Measurements from ENCODE around the gene ZER1.
A peak's percentile ranks its signal among the peaks of the same experiment; 100 is the strongest.
"Not testable (repeated sequence)": the region's sequence is repeated elsewhere in the genome, so short reads cannot be mapped to it uniquely, and the experiment has no call there.

ZER1 gene

GRCh38 chr9:128713941-128714573 lies 57.7 kb downstream of the ZER1 start:
- DNase-seq = no peak

- no peak for DNase-seq
These were observed 58.3 kb downstream of the ZER1 start for GRCh38 chr9:128713411-128713780.

- DNase-seq = no peak
These were observed 59.0 kb downstream of the ZER1 start for GRCh38 chr9:128712451-128713410.

- DNase-seq = no peak
These were observed 64.3 kb downstream of the ZER1 start for GRCh38 chr9:128707446-128707845.

GRCh38 chr9:128706671-128707381 lies 64.9 kb downstream of the ZER1 start:
- DNase-seq = no peak

GRCh38 chr9:128706045-128706444 lies 65.7 kb downstream of the ZER1 start:
- DNase-seq = no peak

- no peak for DNase-seq
These were observed 66.4 kb downstream of the ZER1 start for GRCh38 chr9:128705051-128705965.

- DNase-seq = no peak
These were observed 67.4 kb downstream of the ZER1 start for GRCh38 chr9:128704356-128704670.

GRCh38 chr9:128703616-128704355 lies 67.9 kb downstream of the ZER1 start:
- no peak for DNase-seq

- DNase-seq = peak; percentile 15
These were observed 68.6 kb downstream of the ZER1 start for GRCh38 chr9:128702949-128703615.

- DNase-seq = peak; percentile 88
These were observed 69.2 kb downstream of the ZER1 start, which contains the start of gene PKN3 for GRCh38 chr9:128702445-128702948. PKN3 (plus strand) TSS chr9:128702503; CDS start chr9:128702916, 413 bp downstream.

- DNase-seq = no peak
These were observed 70.4 kb downstream of the ZER1 start for GRCh38 chr9:128701227-128701854.

- DNase-seq = not testable (repeated sequence)
These were observed 72.5 kb downstream of the ZER1 start for GRCh38 chr9:128699096-128699795.

- DNase-seq = no peak
These were observed 74.6 kb downstream of the ZER1 start for GRCh38 chr9:128696923-128697707.

- no peak for DNase-seq
These were observed 77.4 kb downstream of the ZER1 start for GRCh38 chr9:128694344-128694743.

GRCh38 chr9:128693738-128694137 lies 78.0 kb downstream of the ZER1 start:
- DNase-seq = not testable (repeated sequence)

- DNase-seq = no peak
These were observed 81.1 kb downstream of the ZER1 start for GRCh38 chr9:128690684-128691034.

GRCh38 chr9:128689820-128690683 lies 81.7 kb downstream of the ZER1 start:
- peak; percentile 57 for DNase-seq

Data from activated CD4-positive, alpha-beta T cell treated with anti-CD3 and anti-CD28 coated beads, Interleukin-2, amount 50 U/mL, for 1 hour (primary cell).